Osteoblast (primary cell): ENCODE data around the gene GORASP2. TPM values are rescaled to one million over a fixed set of nuclear protein-coding genes. Genes with fewer than 3 reads are reported as not detected.

Source experiments
- DNase-seq: peaks from one replicate; pipeline ENCODE4 v3.0.0; 2011; ENCODE audit warnings: low spot score, mixed read lengths; ENCODE audit not compliant: insufficient read length; ENCODE audit errors: missing footprints
- H2AFZ ChIP-seq: 2 replicates; pipeline ENCODE4 v1.6.0; 2011; ENCODE audit warnings: mild to moderate bottlenecking, low read length
- H3K27ac ChIP-seq: 2 replicates; pipeline ENCODE4 v1.5.1; 2011; ENCODE audit warnings: mild to moderate bottlenecking, low read depth, low read length, moderate library complexity
- H3K27me3 ChIP-seq: 2 replicates; pipeline ENCODE4 v1.6.0; 2012; ENCODE audit warnings: mild to moderate bottlenecking, control low read depth, inconsistent platforms, low read length, moderate library complexity; ENCODE audit not compliant: insufficient read depth
- H3K36me3 ChIP-seq: 2 replicates; pipeline ENCODE4 v1.5.1; 2011; ENCODE audit warnings: mild to moderate bottlenecking, low read length, control low read depth, moderate library complexity; ENCODE audit not compliant: insufficient read depth
- H3K4me1 ChIP-seq: 2 replicates; pipeline ENCODE4 v1.5.1; 2011; ENCODE audit warnings: mild to moderate bottlenecking, low read length, control low read depth, moderate library complexity; ENCODE audit not compliant: insufficient read depth
- H3K4me2 ChIP-seq: 2 replicates; pipeline ENCODE4 v1.6.0; 2011; ENCODE audit warnings: mild to moderate bottlenecking, low read length; ENCODE audit not compliant: insufficient read depth
- H3K4me3 ChIP-seq: fragments of 200-600 bp; sonication (generic); 3 replicates; pipeline ENCODE4 v1.5.1; 2012; ENCODE audit warnings: mild to moderate bottlenecking, low read length, inconsistent platforms; ENCODE audit not compliant: insufficient read depth
- H3K79me2 ChIP-seq: 2 replicates; pipeline ENCODE4 v1.6.0; 2012; ENCODE audit warnings: mild to moderate bottlenecking, low read length, control low read depth, inconsistent platforms; ENCODE audit not compliant: insufficient read depth
- H3K9me3 ChIP-seq: 2 replicates; pipeline ENCODE4 v1.5.1; 2011; ENCODE audit warnings: low read depth, low read length, control low read depth
- H4K20me1 ChIP-seq: 2 replicates; pipeline ENCODE4 v1.6.0; 2012; ENCODE audit warnings: mild to moderate bottlenecking, low read length, control low read depth; ENCODE audit not compliant: insufficient read depth
- CTCF ChIP-seq: IDR thresholded peaks from 2 replicates; pipeline ENCODE4 v1.5.1; 2011; ENCODE audit warnings: mild to moderate bottlenecking, low read depth, low read length, moderate library complexity; ENCODE audit errors: extremely low read depth
- total RNA-seq: library from RNA; depleted of rRNA; stranded (reverse); fragments of >200 nt; gene quantifications from 2 replicates; pipeline ENCODE4 v1.2.3, GENCODE V29; 2012

Gene GORASP2
- total RNA-seq, 1 donor = 51.8 TPM

GRCh38 chr2:170997893-170998597 lies 69.0 kb downstream of the GORASP2 start:
- Histone ChIP-seq H3K79me2 (no peaks in the 10 kb centered on the region), H3K36me3 (peaks cover 25% of the 10 kb centered on the region), H3K4me3 (no peak overlapping the region), H4K20me1 (peaks cover 4% of the 10 kb centered on the region), H3K4me1 (no peaks in the 10 kb centered on the region), H3K4me2 (no peak overlapping the region), H2AFZ (no peak overlapping the region), H3K27me3 (no peaks in the 10 kb centered on the region), H3K9me3 (no peaks in the 10 kb centered on the region), H3K27ac (no peak overlapping the region)
- no peak for TF ChIP-seq CTCF
- peak; percentile 25 for DNase-seq

GRCh38 chr2:170999654-171000053 lies 70.6 kb downstream of the GORASP2 start:
- no peak overlapping the region for H3K4me3 ChIP-seq
- DNase-seq = no peak
- H3K79me2 ChIP-seq = no peaks in the 10 kb centered on the region
- H3K9me3 ChIP-seq = no peaks in the 10 kb centered on the region
- H4K20me1 ChIP-seq = peaks cover 4% of the 10 kb centered on the region
- no peaks in the 10 kb centered on the region for H3K4me1 ChIP-seq
- TF ChIP-seq CTCF = no peak
- peaks cover 14% of the 10 kb centered on the region for H3K36me3 ChIP-seq
- no peaks in the 10 kb centered on the region for H3K27me3 ChIP-seq
- no peak overlapping the region for H2AFZ ChIP-seq
- H3K4me2 ChIP-seq = no peak overlapping the region
- no peak overlapping the region for H3K27ac ChIP-seq

- Histone ChIP-seq H4K20me1 (peaks cover 4% of the 10 kb centered on the region), H2AFZ (no peak overlapping the region), H3K27me3 (no peaks in the 10 kb centered on the region), H3K4me3 (no peak overlapping the region), H3K79me2 (no peaks in the 10 kb centered on the region), H3K4me1 (no peaks in the 10 kb centered on the region), H3K36me3 (peaks cover 21% of the 10 kb centered on the region), H3K4me2 (no peak overlapping the region), H3K9me3 (no peaks in the 10 kb centered on the region), H3K27ac (no peak overlapping the region)
- no peak for TF ChIP-seq CTCF
- DNase-seq = no peak
Observed at GRCh38 chr2:171004363-171004762, 75.3 kb downstream of the GORASP2 start.

GRCh38 chr2:171004833-171005232 lies 75.8 kb downstream of the GORASP2 start:
- no peak for TF ChIP-seq CTCF
- Histone ChIP-seq H3K4me3 (no peak overlapping the region), H3K9me3 (no peaks in the 10 kb centered on the region), H3K4me2 (no peak overlapping the region), H3K79me2 (no peaks in the 10 kb centered on the region), H3K27ac (no peak overlapping the region), H3K4me1 (no peaks in the 10 kb centered on the region), H2AFZ (no peak overlapping the region), H3K27me3 (no peaks in the 10 kb centered on the region), H4K20me1 (peaks cover 4% of the 10 kb centered on the region), H3K36me3 (peaks cover 21% of the 10 kb centered on the region)
- DNase-seq = peak; percentile 21
